Liver (tissue), 9 donors: ENCODE data around the gene MCF2L2. TPM values are rescaled to one million over a fixed set of nuclear protein-coding genes. Genes with fewer than 3 reads are reported as not detected.

Experiments used
- DNase-seq: peaks from one replicate; pipeline ENCODE4 v3.0.0-alpha.2; 2017; ENCODE audit warnings: low spot score
- H3K27ac ChIP-seq, 2 donors: one replicate each; pipeline ENCODE4 v1.7.0; 2013; ENCODE audit warnings: inconsistent platforms in 2 of 2, low read length in 2 of 2, control low read depth in 1 of 2, low read depth in 1 of 2, mild to moderate bottlenecking in 1 of 2
- H3K27me3 ChIP-seq, 4 donors: one replicate each; pipeline versions ENCODE4 v1.6.1 to v1.7.0; 2013; ENCODE audit warnings: low read length in 3 of 4, inconsistent platforms in 1 of 4, mild to moderate bottlenecking in 1 of 4, moderate library complexity in 1 of 4; ENCODE audit not compliant: control insufficient read depth in 4 of 4, insufficient read depth in 4 of 4
- H3K36me3 ChIP-seq, 4 donors: one replicate each; pipeline versions ENCODE4 v1.6.1 to v1.7.0; 2013; ENCODE audit warnings: low read length in 3 of 4, mild to moderate bottlenecking in 3 of 4, low read depth in 1 of 4, moderate library complexity in 1 of 4; ENCODE audit not compliant: control insufficient read depth in 4 of 4, insufficient read depth in 3 of 4
- H3K4me1 ChIP-seq, 4 donors: one replicate each; pipeline versions ENCODE4 v1.6.1 to v1.7.0; 2013; ENCODE audit warnings: low read length in 3 of 4, mild to moderate bottlenecking in 3 of 4, moderate library complexity in 1 of 4; ENCODE audit not compliant: control insufficient read depth in 4 of 4, insufficient read depth in 4 of 4
- H3K4me3 ChIP-seq, 3 donors: one replicate each; pipeline versions ENCODE4 v1.6.1 to v1.7.0; 2013; ENCODE audit warnings: low read length in 3 of 3, control low read depth in 1 of 3, low read depth in 1 of 3, mild to moderate bottlenecking in 1 of 3
- H3K9ac ChIP-seq, 2 donors: one replicate each; pipeline ENCODE4 v1.7.0; 2013; ENCODE audit warnings: low read length in 2 of 2, mild to moderate bottlenecking in 2 of 2, moderate library complexity in 2 of 2, control low read depth in 1 of 2, low read depth in 1 of 2
- H3K9me3 ChIP-seq, 4 donors: one replicate each; pipeline versions ENCODE4 v1.6.1 to v1.7.0; 2013; ENCODE audit warnings: low read length in 3 of 4; ENCODE audit not compliant: control insufficient read depth in 4 of 4
- ATF3 ChIP-seq: IDR thresholded peaks from 2 replicates; pipeline ENCODE4 v1.6.1; 2016; ENCODE audit warnings: antibody characterized with exemption
- EGR1 ChIP-seq, 2 donors: IDR thresholded peaks; 2 replicates each; pipeline ENCODE4 v1.6.1; 2016 to 2018; ENCODE audit warnings: antibody characterized with exemption in 2 of 2, low read depth in 2 of 2
- FOXA1 ChIP-seq: IDR thresholded peaks from 2 replicates; pipeline ENCODE4 v1.6.1; 2016; ENCODE audit warnings: antibody characterized with exemption
- FOXA2 ChIP-seq: IDR thresholded peaks from 2 replicates; pipeline ENCODE4 v1.6.1; 2016; ENCODE audit warnings: antibody characterized with exemption
- GABPA ChIP-seq, 2 donors: IDR thresholded peaks in 1 of 2; conservative IDR thresholded peaks in 1 of 2; 2 replicates each; pipeline ENCODE4 v1.6.1; 2016; ENCODE audit warnings: antibody characterized with exemption in 2 of 2, mild to moderate bottlenecking in 1 of 2, moderate library complexity in 1 of 2
- HNF4A ChIP-seq, 2 donors: conservative IDR thresholded peaks; 2 replicates each; pipeline ENCODE4 v1.6.1; 2016; ENCODE audit warnings: antibody characterized with exemption in 2 of 2, mild to moderate bottlenecking in 2 of 2
- HNF4G ChIP-seq: IDR thresholded peaks from 2 replicates; pipeline ENCODE4 v1.6.1; 2016; ENCODE audit warnings: antibody characterized with exemption
- JUND ChIP-seq, 2 donors: IDR thresholded peaks; 2 replicates each; pipeline ENCODE4 v1.6.1; 2016; ENCODE audit warnings: antibody characterized with exemption in 2 of 2
- MAX ChIP-seq: IDR thresholded peaks from 2 replicates; pipeline ENCODE4 v1.6.1; 2016; ENCODE audit warnings: antibody characterized with exemption
- NR2F2 ChIP-seq: IDR thresholded peaks from 2 replicates; pipeline ENCODE4 v1.6.1; 2016; ENCODE audit warnings: antibody characterized with exemption
- RAD21 ChIP-seq, 2 donors: IDR thresholded peaks; 2 replicates each; pipeline ENCODE4 v1.6.1; 2016; ENCODE audit warnings: antibody characterized with exemption in 2 of 2, mild to moderate bottlenecking in 2 of 2
- RXRA ChIP-seq, 2 donors: IDR thresholded peaks; 2 replicates each; pipeline ENCODE4 v1.6.1; 2017 to 2018; ENCODE audit warnings: antibody characterized with exemption in 2 of 2, mild to moderate bottlenecking in 1 of 2
- SP1 ChIP-seq: IDR thresholded peaks from 2 replicates; pipeline ENCODE4 v1.6.1; 2018; ENCODE audit warnings: antibody characterized with exemption, mild to moderate bottlenecking
- TAF1 ChIP-seq: conservative IDR thresholded peaks from 2 replicates; pipeline ENCODE4 v1.6.1; 2016; ENCODE audit warnings: antibody characterized with exemption, mild to moderate bottlenecking
- YY1 ChIP-seq: IDR thresholded peaks from 2 replicates; pipeline ENCODE4 v1.6.1; 2016; ENCODE audit warnings: antibody characterized with exemption, mild to moderate bottlenecking
- ZBTB33 ChIP-seq: IDR thresholded peaks from 2 replicates; pipeline ENCODE4 v1.6.1; 2016; ENCODE audit warnings: antibody characterized with exemption
- WGBS: extraction: QIAGEN DNeasy Blood & Tissue Kit; methylation state at CpG from one replicate; pipeline ENCODE4 v1.1.7; 2013; 5-methylcytosine and 5-hydroxymethylcytosine counted together
- polyA plus RNA-seq, 2 donors: library from polyadenylated mRNA; stranded (reverse) in 1 of 2; unstranded in 1 of 2; fragments of 200-250 nt in 1 of 2; fragments of >200 nt in 1 of 2; fragmentation: Nextera tagmentation in 1 of 2; extraction: Ambion mirVana in 1 of 2; gene quantifications; one replicate each; pipeline versions ENCODE4 v1.2.1 to v1.2.3, GENCODE V29; 2013 to 2015
- total RNA-seq, 2 donors: library from RNA; depleted of rRNA; stranded (reverse); fragments of >200 nt; gene quantifications; one replicate each; pipeline ENCODE4 v1.2.3, GENCODE V29; 2014
- TF ChIP-seq, protein P1 (sequence below): fragments of 150-350 bp; IDR thresholded peaks from 2 replicates; pipeline ENCODE4 v1.5.1; 2017; ENCODE audit warnings: improper control_type of control experiment, low read depth, low read length; ENCODE audit not compliant: missing input control
- TF ChIP-seq, protein P2 (sequence below): IDR thresholded peaks from 2 replicates; pipeline ENCODE4 v1.6.1; 2016; ENCODE audit warnings: antibody characterized with exemption, mild to moderate bottlenecking
- donor health status: healthy.
- donor health status: healthy.
- donor health status: healthy.
- donor health status: healthy.
- donor health status: healthy.

MCF2L2 gene
- total and polyA plus RNA-seq, 4 donors: 0.02 to 0.47 (median 0.17) TPM; not detected in 1

DNA sequence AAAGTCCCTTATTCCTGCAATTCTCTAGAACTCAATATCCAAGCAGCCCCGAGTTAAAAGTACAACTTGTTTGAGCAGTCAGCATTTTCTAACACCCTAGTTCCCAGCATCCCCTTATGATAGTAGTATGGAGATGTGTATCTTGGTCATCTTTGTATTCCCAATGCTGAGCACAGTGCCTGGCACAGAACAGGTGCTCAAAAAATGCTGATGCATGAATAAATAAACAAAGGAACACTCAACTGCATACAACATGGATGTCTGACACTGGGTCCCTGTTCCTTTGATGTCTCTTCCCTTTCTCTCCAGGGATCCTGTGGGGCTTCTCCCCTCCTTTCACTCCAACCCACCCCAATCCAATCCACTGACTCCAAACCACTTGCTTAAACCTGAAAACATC lies 199.2 kb downstream of the MCF2L2 start:
- no peaks in the 10 kb centered on the region for H3K36me3 ChIP-seq
- 84% methylated on average over 1 of the region's 1 CpG for WGBS
- TF ChIP-seq SP1: no peak
- no peak for TF ChIP-seq ATF3
- TF ChIP-seq EGR1 (IDR thresholded peaks at IDR 0.05; ENCODE audit: low read depth in 2 of 2): no peak
- no peak for TF ChIP-seq HNF4A (conservative IDR thresholded peaks at IDR 0.05)
- no peak for TF ChIP-seq YY1
- no peak for TF ChIP-seq FOXA2
- no peak for TF ChIP-seq JUND (IDR thresholded peaks at IDR 0.05)
- no peak for TF ChIP-seq TAF1
- TF ChIP-seq GABPA (IDR thresholded peaks at IDR 0.05 in 1 of 2, conservative IDR thresholded peaks at IDR 0.05 in 1 of 2): no peak
- TF ChIP-seq, protein P1, sequence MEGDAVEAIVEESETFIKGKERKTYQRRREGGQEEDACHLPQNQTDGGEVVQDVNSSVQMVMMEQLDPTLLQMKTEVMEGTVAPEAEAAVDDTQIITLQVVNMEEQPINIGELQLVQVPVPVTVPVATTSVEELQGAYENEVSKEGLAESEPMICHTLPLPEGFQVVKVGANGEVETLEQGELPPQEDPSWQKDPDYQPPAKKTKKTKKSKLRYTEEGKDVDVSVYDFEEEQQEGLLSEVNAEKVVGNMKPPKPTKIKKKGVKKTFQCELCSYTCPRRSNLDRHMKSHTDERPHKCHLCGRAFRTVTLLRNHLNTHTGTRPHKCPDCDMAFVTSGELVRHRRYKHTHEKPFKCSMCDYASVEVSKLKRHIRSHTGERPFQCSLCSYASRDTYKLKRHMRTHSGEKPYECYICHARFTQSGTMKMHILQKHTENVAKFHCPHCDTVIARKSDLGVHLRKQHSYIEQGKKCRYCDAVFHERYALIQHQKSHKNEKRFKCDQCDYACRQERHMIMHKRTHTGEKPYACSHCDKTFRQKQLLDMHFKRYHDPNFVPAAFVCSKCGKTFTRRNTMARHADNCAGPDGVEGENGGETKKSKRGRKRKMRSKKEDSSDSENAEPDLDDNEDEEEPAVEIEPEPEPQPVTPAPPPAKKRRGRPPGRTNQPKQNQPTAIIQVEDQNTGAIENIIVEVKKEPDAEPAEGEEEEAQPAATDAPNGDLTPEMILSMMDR: no peak
- TF ChIP-seq ZBTB33: no peak
- TF ChIP-seq, protein P2, sequence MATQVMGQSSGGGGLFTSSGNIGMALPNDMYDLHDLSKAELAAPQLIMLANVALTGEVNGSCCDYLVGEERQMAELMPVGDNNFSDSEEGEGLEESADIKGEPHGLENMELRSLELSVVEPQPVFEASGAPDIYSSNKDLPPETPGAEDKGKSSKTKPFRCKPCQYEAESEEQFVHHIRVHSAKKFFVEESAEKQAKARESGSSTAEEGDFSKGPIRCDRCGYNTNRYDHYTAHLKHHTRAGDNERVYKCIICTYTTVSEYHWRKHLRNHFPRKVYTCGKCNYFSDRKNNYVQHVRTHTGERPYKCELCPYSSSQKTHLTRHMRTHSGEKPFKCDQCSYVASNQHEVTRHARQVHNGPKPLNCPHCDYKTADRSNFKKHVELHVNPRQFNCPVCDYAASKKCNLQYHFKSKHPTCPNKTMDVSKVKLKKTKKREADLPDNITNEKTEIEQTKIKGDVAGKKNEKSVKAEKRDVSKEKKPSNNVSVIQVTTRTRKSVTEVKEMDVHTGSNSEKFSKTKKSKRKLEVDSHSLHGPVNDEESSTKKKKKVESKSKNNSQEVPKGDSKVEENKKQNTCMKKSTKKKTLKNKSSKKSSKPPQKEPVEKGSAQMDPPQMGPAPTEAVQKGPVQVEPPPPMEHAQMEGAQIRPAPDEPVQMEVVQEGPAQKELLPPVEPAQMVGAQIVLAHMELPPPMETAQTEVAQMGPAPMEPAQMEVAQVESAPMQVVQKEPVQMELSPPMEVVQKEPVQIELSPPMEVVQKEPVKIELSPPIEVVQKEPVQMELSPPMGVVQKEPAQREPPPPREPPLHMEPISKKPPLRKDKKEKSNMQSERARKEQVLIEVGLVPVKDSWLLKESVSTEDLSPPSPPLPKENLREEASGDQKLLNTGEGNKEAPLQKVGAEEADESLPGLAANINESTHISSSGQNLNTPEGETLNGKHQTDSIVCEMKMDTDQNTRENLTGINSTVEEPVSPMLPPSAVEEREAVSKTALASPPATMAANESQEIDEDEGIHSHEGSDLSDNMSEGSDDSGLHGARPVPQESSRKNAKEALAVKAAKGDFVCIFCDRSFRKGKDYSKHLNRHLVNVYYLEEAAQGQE: no peak
- no peak for TF ChIP-seq FOXA1
- no peak for TF ChIP-seq RXRA (IDR thresholded peaks at IDR 0.05)
- TF ChIP-seq MAX: no peak
- no peak for TF ChIP-seq NR2F2
- no peak for TF ChIP-seq RAD21 (IDR thresholded peaks at IDR 0.05)
- no peak for TF ChIP-seq HNF4G

DNA sequence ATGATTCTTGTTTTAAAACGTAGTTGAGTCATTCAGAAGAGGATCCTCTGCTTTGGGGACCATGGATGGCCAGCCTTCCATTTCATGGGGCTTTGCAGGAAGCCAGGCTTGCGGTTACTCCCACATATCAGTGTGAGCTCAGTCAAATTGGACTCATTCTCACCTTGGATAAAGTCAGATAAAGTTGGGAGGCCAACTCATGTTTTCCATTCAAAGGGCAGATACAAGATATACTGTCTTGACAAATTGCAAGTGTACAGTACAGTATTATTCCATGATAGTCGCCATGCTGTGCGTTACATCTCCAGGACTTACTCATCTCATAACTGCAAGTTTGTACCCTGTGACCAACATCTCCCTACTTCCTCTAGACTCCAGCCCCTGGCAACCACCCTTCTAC lies 200.8 kb downstream of the MCF2L2 start:
- no peak for DNase-seq
- 91% methylated on average over 4 of the region's 4 CpGs for WGBS
- Histone ChIP-seq H3K9me3 (no peaks in the 10 kb centered on the region), H3K4me3 (no peak overlapping the region), H3K36me3 (no peaks in the 10 kb centered on the region), H3K27me3 (no peaks in the 10 kb centered on the region), H3K9ac (no peak overlapping the region), H3K4me1 (no peaks in the 10 kb centered on the region), H3K27ac (no peak overlapping the region)
- TF ChIP-seq EGR1 (IDR thresholded peaks at IDR 0.05; ENCODE audit: low read depth in 2 of 2) (no peak), HNF4A (conservative IDR thresholded peaks at IDR 0.05) (no peak), FOXA2 (no peak), FOXA1 (no peak), NR2F2 (no peak), TAF1 (no peak), JUND (IDR thresholded peaks at IDR 0.05) (no peak)
- TF ChIP-seq, protein P2: no peak
- TF ChIP-seq, protein P1: no peak

More for the DNA sequence above, 199.2 kb downstream of the MCF2L2 start:
- Histone ChIP-seq H3K27me3 (no peaks in the 10 kb centered on the region), H3K4me1 (no peaks in the 10 kb centered on the region), H3K4me3 (no peak overlapping the region), H3K27ac (no peak overlapping the region), H3K9me3 (no peaks in the 10 kb centered on the region), H3K9ac (no peak overlapping the region)
- no peak for DNase-seq
